ENCODE measurements around the gene NEURL2. TPM values are rescaled to one million over a fixed set of nuclear protein-coding genes. Genes with fewer than 3 reads are reported as not detected.

Gene NEURL2
- total and polyA plus RNA-seq, 10 donors = 2.7 to 19.4 (median 5.5) TPM

- DNase-seq = no peak
- H3K27ac ChIP-seq = no peak overlapping the region
- intact Hi-C loops (cut with DNase I; ENCODE audit: low total_unique reads) = no loop called here
- no peaks in the 10 kb centered on the region for H3K27me3 ChIP-seq (replicated peaks in 1 of 7)
- TF ChIP-seq POLR2A (IDR thresholded peaks at IDR 0.05) (no peak), POLR2AphosphoS5 (IDR thresholded peaks at IDR 0.05) (no peak)
- TF ChIP-seq, protein P1, sequence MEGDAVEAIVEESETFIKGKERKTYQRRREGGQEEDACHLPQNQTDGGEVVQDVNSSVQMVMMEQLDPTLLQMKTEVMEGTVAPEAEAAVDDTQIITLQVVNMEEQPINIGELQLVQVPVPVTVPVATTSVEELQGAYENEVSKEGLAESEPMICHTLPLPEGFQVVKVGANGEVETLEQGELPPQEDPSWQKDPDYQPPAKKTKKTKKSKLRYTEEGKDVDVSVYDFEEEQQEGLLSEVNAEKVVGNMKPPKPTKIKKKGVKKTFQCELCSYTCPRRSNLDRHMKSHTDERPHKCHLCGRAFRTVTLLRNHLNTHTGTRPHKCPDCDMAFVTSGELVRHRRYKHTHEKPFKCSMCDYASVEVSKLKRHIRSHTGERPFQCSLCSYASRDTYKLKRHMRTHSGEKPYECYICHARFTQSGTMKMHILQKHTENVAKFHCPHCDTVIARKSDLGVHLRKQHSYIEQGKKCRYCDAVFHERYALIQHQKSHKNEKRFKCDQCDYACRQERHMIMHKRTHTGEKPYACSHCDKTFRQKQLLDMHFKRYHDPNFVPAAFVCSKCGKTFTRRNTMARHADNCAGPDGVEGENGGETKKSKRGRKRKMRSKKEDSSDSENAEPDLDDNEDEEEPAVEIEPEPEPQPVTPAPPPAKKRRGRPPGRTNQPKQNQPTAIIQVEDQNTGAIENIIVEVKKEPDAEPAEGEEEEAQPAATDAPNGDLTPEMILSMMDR (IDR thresholded peaks at IDR 0.05 in 8 of 11, conservative IDR thresholded peaks at IDR 0.05 in 3 of 11) = no peak
- no peak overlapping the region for H3K4me3 ChIP-seq
- no peaks in the 10 kb centered on the region for H3K36me3 ChIP-seq
- H3K9me3 ChIP-seq = no peaks in the 10 kb centered on the region
- WGBS, 5 donors = 89 to 96% (median 93%) methylated on average over 7 of the region's 7 CpGs
- H3K4me1 ChIP-seq = peaks cover 9 to 39% (median 15%) of the 10 kb centered on the region in 6 donors
These were observed 29.6 kb downstream of the NEURL2 start for GRCh38 chr20:45861221-45862075.

GRCh38 chr20:45860560-45861220, 30.3 kb downstream of the NEURL2 start:
- Histone ChIP-seq H3K4me3 (no peak overlapping the region), H3K9me3 (no peaks in the 10 kb centered on the region), H3K4me1 (peaks cover 17 to 47% (median 22%) of the 10 kb centered on the region in 6 donors), H3K36me3 (no peaks in the 10 kb centered on the region), H3K27me3 (replicated peaks in 1 of 7) (no peaks in the 10 kb centered on the region), H3K27ac (no peak overlapping the region)
- intact Hi-C loops (cut with DNase I; ENCODE audit: low total_unique reads) = no loop called here
- DNase-seq = no peak
- 69 to 81% (median 77%) methylated on average over 7 of the region's 7 CpGs for WGBS, 5 donors
- no peak for TF ChIP-seq POLR2AphosphoS5 (IDR thresholded peaks at IDR 0.05)
- no peak for TF ChIP-seq POLR2A (IDR thresholded peaks at IDR 0.05)
- TF ChIP-seq, protein P1 (IDR thresholded peaks at IDR 0.05 in 8 of 11, conservative IDR thresholded peaks at IDR 0.05 in 3 of 11) = no peak

GRCh38 chr20:45859916-45860315, 31.1 kb downstream of the NEURL2 start:
- TF ChIP-seq POLR2AphosphoS5 (IDR thresholded peaks at IDR 0.05) (no peak), POLR2A (IDR thresholded peaks at IDR 0.05) (no peak)
- TF ChIP-seq, protein P1 (IDR thresholded peaks at IDR 0.05 in 8 of 11, conservative IDR thresholded peaks at IDR 0.05 in 3 of 11) = no peak
- WGBS, 5 donors = 95 to 97% (median 95%) methylated on average over 5 of the region's 5 CpGs
- Histone ChIP-seq H3K27me3 (replicated peaks in 1 of 7) (no peaks in the 10 kb centered on the region), H3K36me3 (peaks cover 0 to 5% (median 0%) of the 10 kb centered on the region in 6 donors), H3K27ac (no peak overlapping the region), H3K4me3 (no peak overlapping the region), H3K9me3 (no peaks in the 10 kb centered on the region), H3K4me1 (peaks cover 23 to 55% (median 30%) of the 10 kb centered on the region in 6 donors)
- no peak for DNase-seq
- intact Hi-C loops (cut with DNase I; ENCODE audit: low total_unique reads) = no loop called here

DNA sequence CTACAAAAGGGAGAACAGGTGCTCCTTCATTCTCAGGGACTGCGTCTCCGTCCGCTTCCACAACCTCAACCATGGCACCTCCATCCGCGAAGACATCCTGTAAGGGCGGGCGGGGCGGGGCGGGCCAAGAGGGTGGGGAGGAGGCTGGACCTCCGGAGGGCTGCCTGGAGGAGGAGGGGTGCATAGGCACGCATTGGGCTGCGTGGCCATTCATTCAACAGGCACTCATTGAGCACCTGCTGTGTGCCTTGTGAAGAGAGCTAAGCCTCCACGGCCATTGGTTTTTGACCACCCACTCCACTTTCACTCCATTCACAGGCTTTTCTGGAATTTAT, 33.2 kb downstream of the NEURL2 start:
- Histone ChIP-seq H3K4me3 (peak overlapping the region; percentile 80 to 93 (median 87)), H3K27me3 (replicated peaks in 1 of 7) (no peaks in the 10 kb centered on the region), H3K4me1 (peaks cover 31 to 74% (median 38%) of the 10 kb centered on the region in 6 donors), H3K36me3 (peaks cover 0 to 25% (median 11%) of the 10 kb centered on the region in 6 donors), H3K27ac (peak overlapping the region; percentile 80 to 95 (median 88)), H3K9me3 (no peaks in the 10 kb centered on the region)
- intact Hi-C loops (cut with DNase I; ENCODE audit: low total_unique reads) = no loop called here
- 8 to 20% (median 8%) methylated on average over 7 to 13 of the region's 13 CpGs for WGBS, 5 donors
- TF ChIP-seq, protein P1 (IDR thresholded peaks at IDR 0.05 in 8 of 11, conservative IDR thresholded peaks at IDR 0.05 in 3 of 11) = no peak
- no peak for TF ChIP-seq POLR2AphosphoS5 (IDR thresholded peaks at IDR 0.05)
- no peak for DNase-seq

Data from spleen (tissue), 11 donors.